B cell (primary cell): ENCODE results near the gene NFASC. TPM values are rescaled to one million over a fixed set of nuclear protein-coding genes. Genes with fewer than 3 reads are reported as not detected.

Experiments used
- ATAC-seq: fragments of 200-7000 bp; cut with Tn5 transposase; one replicate; pipeline ENCODE4 v1.10.0; 2021; ENCODE audit warnings: low read depth, mild to moderate bottlenecking, moderate number of reproducible peaks, moderate library complexity
- CTCF ChIA-PET: fragments of 350-600 bp; sonication (Branson Sonifier 250); formaldehyde crosslinking; loops from one replicate; lab custom pipeline; 2021; ENCODE audit warnings: antibody characterized with exemption, inconsistent platforms; lab: Charles Lee
- POLR2A ChIA-PET: fragments of 350-600 bp; sonication (Branson Sonifier 250); formaldehyde crosslinking; loops from one replicate; lab custom pipeline; 2021; ENCODE audit warnings: antibody characterized with exemption; lab: Charles Lee
- DNase-seq: peaks from one replicate; pipeline ENCODE4 v3.0.0; 2013
- H2AFZ ChIP-seq: 2 replicates; pipeline ENCODE4 v1.6.1; 2012; ENCODE audit warnings: mild to moderate bottlenecking, low read depth, low read length; ENCODE audit not compliant: insufficient read depth, poor library complexity, severe bottlenecking
- H3K27ac ChIP-seq, 2 donors: 1 replicate in 1 of 2; 2 replicates in 1 of 2; pipeline ENCODE4 v1.5.1; 2012 to 2013; ENCODE audit warnings: low read length in 2 of 2, mild to moderate bottlenecking in 2 of 2, moderate library complexity in 1 of 2
- H3K27me3 ChIP-seq, 4 experiments: fragments of 200-600 bp in 1 of 4; sonication (generic) in 1 of 4; replicated peaks in 1 of 4; 1 replicate in 2 of 4; 2 replicates in 2 of 4; pipeline versions ENCODE4 v1.6.1 to v1.7.0; 2013 to 2016; ENCODE audit warnings: low read length in 3 of 4, mild to moderate bottlenecking in 2 of 4, mixed read lengths in 1 of 4, moderate library complexity in 1 of 4; ENCODE audit not compliant: insufficient read depth in 4 of 4, control insufficient read depth in 3 of 4; ENCODE audit errors: control extremely low read depth in 1 of 4
- H3K36me3 ChIP-seq, 2 experiments: replicated peaks in 1 of 2; 1 replicate in 1 of 2; 2 replicates in 1 of 2; pipeline versions ENCODE4 v1.6.1 to v1.7.1; 2013; ENCODE audit warnings: low read length in 1 of 2; ENCODE audit not compliant: insufficient read depth in 2 of 2, control insufficient read depth in 1 of 2; ENCODE audit errors: control extremely low read depth in 1 of 2, extremely low read depth in 1 of 2
- H3K4me1 ChIP-seq, 2 donors: fragments of 200-600 bp in 1 of 2; sonication (generic) in 1 of 2; 1 replicate in 1 of 2; 2 replicates in 1 of 2; pipeline versions ENCODE4 v1.5.1 to v1.6.1; 2013 to 2017; ENCODE audit warnings: low read length in 2 of 2; ENCODE audit not compliant: control insufficient read depth in 2 of 2, insufficient read depth in 2 of 2
- H3K4me2 ChIP-seq: replicated peaks from 2 replicates; pipeline ENCODE3; 2012; ENCODE audit warnings: mild to moderate bottlenecking, low read depth, low read length; ENCODE audit not compliant: poor library complexity, severe bottlenecking
- H3K4me3 ChIP-seq, 5 experiments: fragments of 200-600 bp in 1 of 5; sonication (generic) in 1 of 5; 1 replicate in 3 of 5; 2 replicates in 2 of 5; pipeline versions ENCODE4 v1.5.1 to v1.7.0; 2011 to 2016; ENCODE audit warnings: low read length in 4 of 5, mild to moderate bottlenecking in 4 of 5, low read depth in 2 of 5, control low read depth in 1 of 5, moderate library complexity in 1 of 5; ENCODE audit not compliant: insufficient read depth in 1 of 5; ENCODE audit errors: control extremely low read depth in 1 of 5, extremely low read depth in 1 of 5
- H3K79me2 ChIP-seq: fragments of 200-600 bp; sonication (generic); one replicate; pipeline ENCODE4 v1.6.0; 2016; ENCODE audit warnings: low read length; ENCODE audit not compliant: control insufficient read depth, insufficient read depth
- H3K9ac ChIP-seq: fragments of 200-600 bp; sonication (generic); 2 replicates; pipeline ENCODE4 v1.6.1; 2017; ENCODE audit warnings: mild to moderate bottlenecking, low read length, moderate library complexity
- H3K9me3 ChIP-seq, 3 donors: one replicate each; pipeline versions ENCODE4 v1.6.1 to v1.7.1; 2013; ENCODE audit warnings: low read length in 2 of 3; ENCODE audit not compliant: control insufficient read depth in 2 of 3, insufficient read depth in 1 of 3; ENCODE audit errors: control extremely low read depth in 1 of 3
- H4K20me1 ChIP-seq: 2 replicates; pipeline ENCODE4 v1.6.0; 2012; ENCODE audit warnings: mild to moderate bottlenecking, low read length; ENCODE audit not compliant: insufficient read depth, control insufficient read depth, poor library complexity, severe bottlenecking
- H3K27ac Mint-ChIP-seq: one replicate; pipeline ENCODE4 v1.8.0; 2021; ENCODE audit warnings: mixed read lengths
- H3K27me3 Mint-ChIP-seq: one replicate; pipeline ENCODE4 v1.8.0; 2021; ENCODE audit warnings: mixed read lengths
- H3K4me1 Mint-ChIP-seq: one replicate; pipeline ENCODE4 v1.8.0; 2021; ENCODE audit warnings: mixed read lengths
- H3K4me3 Mint-ChIP-seq: one replicate; pipeline ENCODE4 v1.8.0; 2021; ENCODE audit warnings: mixed read lengths
- H3K9me3 Mint-ChIP-seq: one replicate; pipeline ENCODE4 v1.8.0; 2022; ENCODE audit warnings: mixed read lengths; ENCODE audit not compliant: insufficient read depth
- EZH2 ChIP-seq: IDR thresholded peaks from 2 replicates; pipeline ENCODE4 v1.6.1; 2012; ENCODE audit warnings: borderline replicate concordance, low read depth, mild to moderate bottlenecking, moderate library complexity, low read length; ENCODE audit not compliant: insufficient read depth, poor library complexity, severe bottlenecking
- WGBS: methylation state at CpG from one replicate; pipeline ENCODE4 v1.1.5; 2013; ENCODE audit warnings: missing lambda C conversion rate; ENCODE audit not compliant: insufficient coverage; 5-methylcytosine and 5-hydroxymethylcytosine counted together
- intact Hi-C: fragments of 100-400 bp; cut with micrococcal nuclease; formaldehyde crosslinking; loops from one replicate; pipeline ENCODE4 v1.10.0; 2022
- polyA plus RNA-seq: library from polyadenylated mRNA; depleted of rRNA; stranded (reverse); fragments of >200 nt; gene quantifications from 2 replicates; pipeline ENCODE4 v1.2.3, GENCODE V29; 2012
- total RNA-seq, 2 donors: library from RNA; stranded (reverse); fragments of 120-200 nt in 1 of 2; gene quantifications; 1 replicate in 1 of 2; 2 replicates in 1 of 2; pipeline versions ENCODE4 v1.2.3 to v1.2.4, GENCODE V29; 2013 to 2022
- TF ChIP-seq, protein P1 (sequence below): fragments of 200-600 bp; IDR thresholded peaks from one replicate; pipeline ENCODE4 v1.8.0; 2022; ENCODE audit warnings: antibody characterized with exemption, mild to moderate bottlenecking

The NFASC gene
- total and polyA plus RNA-seq, 2 donors (not counting 1 experiment from before 2014, with no cell fraction given) = 0.06 to 0.39 TPM

DNA sequence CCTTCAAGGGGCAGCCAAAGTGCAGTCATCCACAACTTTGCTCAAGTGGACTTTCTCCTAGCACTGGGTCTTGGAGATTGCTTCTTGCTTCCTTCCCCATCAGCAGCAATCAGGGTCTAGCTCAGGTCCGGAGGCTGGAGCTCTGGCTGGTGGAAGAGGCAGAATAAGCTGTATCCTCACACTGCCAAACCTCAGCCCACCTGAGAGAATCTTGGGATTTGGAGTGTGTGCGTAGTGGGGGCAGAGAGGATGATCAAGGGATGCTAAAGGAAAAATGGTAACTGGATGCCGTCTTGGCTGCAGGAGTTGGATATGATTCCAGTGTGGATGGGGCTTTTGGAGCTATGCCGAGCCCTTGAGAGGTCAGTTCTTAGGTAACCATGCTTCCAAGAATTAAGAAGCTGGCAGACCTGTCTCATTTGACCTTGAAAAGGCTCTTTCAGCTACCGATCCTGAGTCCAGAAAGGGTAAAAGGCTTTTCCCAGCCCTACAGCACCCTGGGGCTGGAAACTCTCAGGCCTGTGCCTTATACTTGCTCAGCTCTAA is 4.5 kb upstream of the NFASC start:
- no peaks in the 10 kb centered on the region for H3K4me1 Mint-ChIP-seq
- ChIA-PET POLR2A (no interaction called here), CTCF (interaction anchor here (0.9 kb wide), 1 partner anchor 119 kb away, joined by 3 read pairs; no protein-coding TSS in a partner anchor)
- Histone ChIP-seq H3K27me3 (peaks cover 0 to 8% (median 2%) of the 10 kb centered on the region in 4 experiments), H3K4me3 (no peak overlapping the region), H4K20me1 (no peaks in the 10 kb centered on the region), H3K4me1 (no peaks in the 10 kb centered on the region), H3K9ac (no peak overlapping the region), H3K36me3 (no peaks in the 10 kb centered on the region), H3K79me2 (no peaks in the 10 kb centered on the region), H2AFZ (no peak overlapping the region), H3K4me2 (no peak overlapping the region), H3K27ac (no peak overlapping the region), H3K9me3 (peaks cover 0 to 6% (median 0%) of the 10 kb centered on the region in 3 donors)
- no peaks in the 10 kb centered on the region for H3K9me3 Mint-ChIP-seq
- DNase-seq (no peak), ATAC-seq (no peak)
- intact Hi-C loops = no loop called here
- no peak overlapping the region for H3K27ac Mint-ChIP-seq
- peaks cover 32% of the 10 kb centered on the region for H3K27me3 Mint-ChIP-seq
- no peak overlapping the region for H3K4me3 Mint-ChIP-seq
- 85% methylated on average over 4 of the region's 5 CpGs for WGBS
- no peak for TF ChIP-seq EZH2
- TF ChIP-seq, protein P1, sequence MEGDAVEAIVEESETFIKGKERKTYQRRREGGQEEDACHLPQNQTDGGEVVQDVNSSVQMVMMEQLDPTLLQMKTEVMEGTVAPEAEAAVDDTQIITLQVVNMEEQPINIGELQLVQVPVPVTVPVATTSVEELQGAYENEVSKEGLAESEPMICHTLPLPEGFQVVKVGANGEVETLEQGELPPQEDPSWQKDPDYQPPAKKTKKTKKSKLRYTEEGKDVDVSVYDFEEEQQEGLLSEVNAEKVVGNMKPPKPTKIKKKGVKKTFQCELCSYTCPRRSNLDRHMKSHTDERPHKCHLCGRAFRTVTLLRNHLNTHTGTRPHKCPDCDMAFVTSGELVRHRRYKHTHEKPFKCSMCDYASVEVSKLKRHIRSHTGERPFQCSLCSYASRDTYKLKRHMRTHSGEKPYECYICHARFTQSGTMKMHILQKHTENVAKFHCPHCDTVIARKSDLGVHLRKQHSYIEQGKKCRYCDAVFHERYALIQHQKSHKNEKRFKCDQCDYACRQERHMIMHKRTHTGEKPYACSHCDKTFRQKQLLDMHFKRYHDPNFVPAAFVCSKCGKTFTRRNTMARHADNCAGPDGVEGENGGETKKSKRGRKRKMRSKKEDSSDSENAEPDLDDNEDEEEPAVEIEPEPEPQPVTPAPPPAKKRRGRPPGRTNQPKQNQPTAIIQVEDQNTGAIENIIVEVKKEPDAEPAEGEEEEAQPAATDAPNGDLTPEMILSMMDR = no peak

DNA sequence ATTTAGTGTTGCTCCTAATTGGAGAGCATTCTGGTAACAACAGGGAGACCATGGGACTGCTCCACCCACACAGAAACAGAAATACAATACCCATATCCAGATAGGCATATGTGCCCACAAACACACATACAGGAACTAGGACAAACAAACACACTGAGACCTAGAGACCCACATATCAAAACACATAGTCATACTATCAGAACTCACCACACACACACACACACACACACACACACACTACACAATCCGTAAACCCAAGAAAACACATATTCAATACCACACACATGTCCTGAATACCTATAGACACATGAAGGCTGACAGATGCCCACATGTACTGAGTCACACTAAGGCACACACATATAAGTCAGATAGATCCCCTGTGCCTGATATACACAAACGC is 3.5 kb upstream of the NFASC start:
- CTCF ChIA-PET = no interaction called here
- Mint-ChIP-seq H3K27me3 (peaks cover 32% of the 10 kb centered on the region), H3K9me3 (no peaks in the 10 kb centered on the region), H3K4me3 (no peak overlapping the region), H3K4me1 (no peaks in the 10 kb centered on the region), H3K27ac (no peak overlapping the region)
- Histone ChIP-seq H3K79me2 (no peaks in the 10 kb centered on the region), H3K36me3 (no peaks in the 10 kb centered on the region), H4K20me1 (no peaks in the 10 kb centered on the region), H3K4me2 (no peak overlapping the region), H3K27me3 (peaks cover 0 to 8% (median 2%) of the 10 kb centered on the region in 4 experiments), H2AFZ (no peak overlapping the region), H3K9me3 (no peaks in the 10 kb centered on the region), H3K27ac (no peak overlapping the region), H3K4me3 (no peak overlapping the region), H3K9ac (no peak overlapping the region), H3K4me1 (no peaks in the 10 kb centered on the region)
- no peak for TF ChIP-seq EZH2
- TF ChIP-seq, protein P1 = no peak
- WGBS = 95% methylated on average over 2 of the region's 2 CpGs
- POLR2A ChIA-PET = no interaction called here
- intact Hi-C loops = no loop called here
- ATAC-seq (no peak), DNase-seq (no peak)
